GM21737 (cell line): ENCODE data around the gene CAMTA1.

ENCODE experiments used
- ATAC-seq: cut with Tn5 transposase; IDR thresholded peaks from one replicate; pipeline ENCODE4 v1.9.1; 2021; ENCODE audit warnings: mild to moderate bottlenecking, moderate library complexity; ENCODE audit not compliant: unreplicated experiment

Gene CAMTA1

GRCh38 chr1:7455796-7456721 lies 670.8 kb downstream of the CAMTA1 start:
- no peak for ATAC-seq

DNA sequence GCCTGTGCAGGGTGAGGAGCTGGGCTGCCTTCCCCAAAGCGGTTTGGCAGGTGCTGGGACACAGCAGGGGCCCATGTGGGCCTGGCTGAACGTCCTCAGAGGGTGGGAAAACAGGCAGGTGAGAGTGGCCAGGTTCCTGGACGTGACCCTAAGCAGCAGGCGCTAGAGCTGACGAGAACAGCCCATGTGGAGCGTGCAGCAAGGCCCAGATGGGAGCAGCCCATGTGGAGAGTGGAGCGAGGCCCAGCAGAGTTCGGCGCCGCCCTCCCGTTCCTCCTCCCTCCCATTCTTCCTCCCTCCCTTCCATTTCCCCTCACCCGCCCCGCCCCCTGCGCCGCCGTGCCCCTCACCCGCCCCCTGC lies 671.4 kb downstream of the CAMTA1 start:
- no peak for ATAC-seq

DNA sequence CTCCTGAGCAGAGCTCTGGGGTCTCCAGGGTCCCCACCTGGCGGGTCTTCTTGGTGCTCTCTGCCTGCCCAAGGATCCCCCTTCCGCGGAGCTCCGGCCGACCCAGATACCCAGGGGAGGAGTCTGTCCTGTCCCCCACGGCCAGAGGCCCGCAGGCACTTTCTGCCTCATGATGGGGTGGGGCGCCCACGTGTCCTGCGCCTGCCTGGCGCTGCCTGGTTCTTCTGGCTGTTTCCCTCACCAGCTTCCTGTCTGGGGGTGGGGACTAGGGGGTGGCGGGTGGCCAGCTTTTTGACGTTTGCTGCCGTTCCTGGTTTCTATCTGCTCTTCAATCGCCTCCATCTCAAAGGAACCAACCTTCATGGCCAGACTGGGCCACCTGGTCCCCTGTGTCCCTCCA lies 672.6 kb downstream of the CAMTA1 start:
- ATAC-seq = no peak

- ATAC-seq = no peak
These were observed 673.7 kb downstream of the CAMTA1 start for GRCh38 chr1:7458946-7459345.

DNA sequence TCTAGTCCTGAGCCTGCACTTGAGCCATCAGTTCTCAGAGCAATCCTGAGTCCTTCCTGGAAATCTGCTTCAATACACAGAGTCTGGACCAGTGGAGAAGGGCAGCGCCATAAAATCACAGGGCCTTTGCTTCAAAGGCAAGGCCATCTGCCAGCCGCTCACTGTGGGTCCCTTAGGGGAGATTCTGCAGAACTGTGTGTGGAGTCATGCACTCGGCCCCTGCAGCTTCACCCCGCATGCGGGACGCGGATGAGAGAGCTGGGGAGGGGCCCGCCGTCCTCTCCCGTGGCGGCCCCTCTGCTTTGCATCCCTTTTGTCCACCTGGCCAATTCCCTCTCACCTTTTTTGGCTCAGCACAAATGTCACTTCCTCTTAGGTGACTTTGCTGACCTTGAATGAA lies 674.7 kb downstream of the CAMTA1 start:
- no peak for ATAC-seq

GRCh38 chr1:7460807-7461206 lies 675.6 kb downstream of the CAMTA1 start:
- no peak for ATAC-seq

DNA sequence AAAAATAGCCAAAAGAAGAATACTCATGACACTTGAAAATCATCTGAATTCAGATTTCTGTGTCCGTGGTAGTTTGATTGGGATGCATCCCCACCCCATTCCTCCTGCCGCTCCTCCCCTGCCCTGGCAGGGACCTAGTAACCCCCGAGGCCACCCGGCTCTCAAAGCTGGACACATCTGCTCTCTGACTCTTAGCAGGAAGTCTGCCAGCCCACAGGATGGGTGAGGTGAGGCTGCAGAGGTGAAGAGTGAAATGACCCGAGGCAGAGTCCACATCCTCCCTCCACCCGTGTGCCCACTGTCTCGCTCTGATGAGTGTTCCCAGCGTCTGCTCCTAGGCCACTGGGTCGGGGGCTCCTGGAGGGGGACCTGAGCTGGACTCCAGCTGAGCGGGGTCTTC lies 677.4 kb downstream of the CAMTA1 start:
- ATAC-seq = no peak

GRCh38 chr1:7463526-7463925 lies 678.3 kb downstream of the CAMTA1 start:
- no peak for ATAC-seq

GRCh38 chr1:7464736-7465135 lies 679.5 kb downstream of the CAMTA1 start:
- ATAC-seq = no peak

- ATAC-seq = no peak
These were observed 682.4 kb downstream of the CAMTA1 start for GRCh38 chr1:7467476-7468175.

- ATAC-seq = no peak
These were observed 683.0 kb downstream of the CAMTA1 start for GRCh38 chr1:7468248-7468647.

GRCh38 chr1:7469255-7469938 lies 684.1 kb downstream of the CAMTA1 start:
- no peak for ATAC-seq

GRCh38 chr1:7470904-7471638 lies 685.8 kb downstream of the CAMTA1 start:
- ATAC-seq = no peak

DNA sequence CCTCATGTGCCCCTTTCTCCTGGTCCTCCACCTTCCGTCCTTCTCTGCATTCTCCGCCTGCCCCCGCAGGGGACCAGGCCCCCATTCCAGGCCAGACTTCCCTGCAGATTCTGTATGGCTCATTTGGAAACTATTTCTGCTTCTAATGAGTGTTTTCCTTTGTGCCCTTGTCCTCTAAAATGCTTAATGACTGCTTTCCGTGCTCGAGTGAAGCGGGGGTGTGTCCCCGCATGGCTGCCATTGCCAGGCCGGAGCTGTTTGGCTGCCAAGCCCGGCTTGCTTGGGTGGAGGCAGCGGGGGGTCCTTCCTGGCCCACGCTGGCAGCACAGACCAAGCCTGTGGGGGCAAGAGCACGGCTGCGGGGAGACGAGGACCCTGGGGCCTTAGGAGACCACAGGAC lies 686.6 kb downstream of the CAMTA1 start:
- ATAC-seq = no peak

GRCh38 chr1:7473223-7474142 lies 688.2 kb downstream of the CAMTA1 start:
- no peak for ATAC-seq

- no peak for ATAC-seq
These were observed 688.9 kb downstream of the CAMTA1 start for GRCh38 chr1:7474143-7474490.

- ATAC-seq = no peak
These were observed 689.7 kb downstream of the CAMTA1 start for GRCh38 chr1:7474786-7475502.

GRCh38 chr1:7475691-7476090 lies 690.4 kb downstream of the CAMTA1 start:
- ATAC-seq = no peak

GRCh38 chr1:7476402-7476801 lies 691.1 kb downstream of the CAMTA1 start:
- no peak for ATAC-seq
